NB4 (cell line): ENCODE results near the gene MTHFD1L.

ENCODE experiments used
- CTCF ChIP-seq: IDR thresholded peaks from one replicate; pipeline ENCODE4 v1.5.1; 2012; ENCODE audit warnings: low read depth, low read length
- POLR2A ChIP-seq: IDR thresholded peaks from 2 replicates; pipeline ENCODE4 v1.6.1; 2011; ENCODE audit warnings: mild to moderate bottlenecking; ENCODE audit not compliant: insufficient read length; ENCODE audit errors: extremely low read depth

- TF ChIP-seq CTCF (no peak), POLR2A (no peak)
Observed at GRCh38 chr6:151073146-151073545, 207.6 kb downstream of the MTHFD1L start.
